Activated CD4-positive, alpha-beta T cell treated with anti-CD3 and anti-CD28 coated beads for 36 hours (primary cell): ENCODE results near the gene NLRP9. TPM values are rescaled to one million over a fixed set of nuclear protein-coding genes. Genes with fewer than 3 reads are reported as not detected.

Source experiments
- ATAC-seq: fragments of 200-7000 bp; cut with Tn5 transposase; one replicate; pipeline ENCODE4 v1.10.0; 2021; ENCODE audit warnings: mild to moderate bottlenecking, moderate library complexity
- CTCF ChIA-PET: fragments of 350-600 bp; sonication (Branson Sonifier 250); formaldehyde crosslinking; loops from one replicate; lab custom pipeline; 2021; ENCODE audit warnings: antibody characterized with exemption; lab: Charles Lee
- POLR2A ChIA-PET: fragments of 350-600 bp; sonication (Branson Sonifier 250); formaldehyde crosslinking; loops from one replicate; lab custom pipeline; 2021; ENCODE audit warnings: antibody characterized with exemption, inconsistent platforms; lab: Charles Lee
- DNase-seq: peaks from one replicate; pipeline ENCODE4 v3.0.0-alpha.2; 2020
- H3K27ac Mint-ChIP-seq: one replicate; pipeline ENCODE4 v1.8.0; 2021; ENCODE audit warnings: mixed read lengths
- H3K27me3 Mint-ChIP-seq: one replicate; pipeline ENCODE4 v1.8.0; 2021; ENCODE audit warnings: mixed read lengths
- H3K36me3 Mint-ChIP-seq: one replicate; pipeline ENCODE4 v1.8.0; 2021; ENCODE audit warnings: low read depth, mixed read lengths
- H3K4me1 Mint-ChIP-seq: one replicate; pipeline ENCODE4 v1.8.0; 2021; ENCODE audit warnings: mixed read lengths
- H3K4me3 Mint-ChIP-seq: one replicate; pipeline ENCODE4 v1.8.0; 2021; ENCODE audit warnings: mild to moderate bottlenecking, moderate library complexity, mixed read lengths
- H3K9me3 Mint-ChIP-seq: one replicate; pipeline ENCODE4 v1.8.0; 2021; ENCODE audit warnings: low read depth, mixed read lengths
- intact Hi-C, 2 experiments: fragments of 100-400 bp; cut with DNase I in 1 of 2; cut with micrococcal nuclease in 1 of 2; formaldehyde crosslinking; loops; one replicate each; pipeline versions ENCODE4 v1.14.2 to v1.15.1; 2022 to 2024; cut with DNase I, micrococcal nuclease
- total RNA-seq, 2 experiments: library from RNA; stranded (reverse); gene quantifications; one replicate each; pipeline ENCODE4 v1.2.3, GENCODE V29; 2021

Gene NLRP9
- total RNA-seq, 2 experiments from 2014 or later, result not detected

GRCh38 chr19:55668603-55669348, 69.4 kb downstream of the NLRP9 start:
- ChIA-PET POLR2A (interaction anchor here (2.5 kb wide), 1 partner anchor 12 kb away, joined by 8 read pairs; no protein-coding TSS in a partner anchor), CTCF (interaction anchor here (0.7 to 1.6 kb wide), 2 partner anchors 12 to 14 kb away, joined by 3 to 7 read pairs; no protein-coding TSS in a partner anchor)
- Mint-ChIP-seq H3K27me3 (no peaks in the 10 kb centered on the region), H3K36me3 (peaks cover 57% of the 10 kb centered on the region), H3K9me3 (no peaks in the 10 kb centered on the region), H3K4me1 (peaks cover 21% of the 10 kb centered on the region), H3K4me3 (no peak overlapping the region), H3K27ac (no peak overlapping the region)
- no peak for DNase-seq
- ATAC-seq, result no peak
- intact Hi-C loops, result no loop called here

- Mint-ChIP-seq H3K27ac (no peak overlapping the region), H3K4me3 (no peak overlapping the region), H3K4me1 (peaks cover 16% of the 10 kb centered on the region), H3K9me3 (no peaks in the 10 kb centered on the region), H3K27me3 (no peaks in the 10 kb centered on the region), H3K36me3 (peaks cover 60% of the 10 kb centered on the region)
- POLR2A ChIA-PET, result interaction anchor here (2.5 kb wide), 1 partner anchor 11 kb away, joined by 8 read pairs; no protein-coding TSS in a partner anchor
- DNase-seq (no peak), ATAC-seq (no peak)
- CTCF ChIA-PET, result interaction anchor here (0.7 to 1.6 kb wide), 2 partner anchors 11 to 14 kb away, joined by 3 to 7 read pairs; no protein-coding TSS in a partner anchor
- intact Hi-C loops, result no loop called here
These were observed 70.2 kb downstream of the NLRP9 start for GRCh38 chr19:55667958-55668357.

- intact Hi-C loops, result no loop called here
- POLR2A ChIA-PET, result interaction anchor here (0.8 to 2.5 kb wide), 2 partner anchors 10 to 11 kb away, joined by 5 to 8 read pairs; no protein-coding TSS in a partner anchor
- ATAC-seq, result no peak
- DNase-seq, result no peak
- Mint-ChIP-seq H3K27ac (no peak overlapping the region), H3K4me1 (peaks cover 20% of the 10 kb centered on the region), H3K9me3 (no peaks in the 10 kb centered on the region), H3K4me3 (no peak overlapping the region), H3K27me3 (no peaks in the 10 kb centered on the region), H3K36me3 (peaks cover 64% of the 10 kb centered on the region)
- CTCF ChIA-PET, result no interaction called here
These were observed 70.7 kb downstream of the NLRP9 start for GRCh38 chr19:55667511-55667910.

- Mint-ChIP-seq H3K4me3 (no peak overlapping the region), H3K36me3 (peaks cover 61% of the 10 kb centered on the region), H3K4me1 (peaks cover 19% of the 10 kb centered on the region), H3K27me3 (no peaks in the 10 kb centered on the region), H3K9me3 (no peaks in the 10 kb centered on the region), H3K27ac (no peak overlapping the region)
- DNase-seq (no peak), ATAC-seq (no peak)
- ChIA-PET CTCF (no interaction called here), POLR2A (interaction anchor here (0.8 kb wide), 1 partner anchor 10 kb away, joined by 5 read pairs; no protein-coding TSS in a partner anchor)
- intact Hi-C loops, result no loop called here
These were observed 71.2 kb downstream of the NLRP9 start for GRCh38 chr19:55667006-55667381.

- POLR2A ChIA-PET, result interaction anchor here (0.8 kb wide), 2 partner anchors 9 to 10 kb away, joined by 3 to 5 read pairs; no protein-coding TSS in a partner anchor
- intact Hi-C loops, result no loop called here
- no peak for ATAC-seq
These were observed 71.7 kb downstream of the NLRP9 start for GRCh38 chr19:55666343-55667005.

GRCh38 chr19:55663846-55664536, 74.2 kb downstream of the NLRP9 start:
- ChIA-PET CTCF (interaction anchor here (1.5 kb wide), 1 partner anchor 9 kb away, joined by 5 read pairs; the partner anchor contains the start of gene U2AF2), POLR2A (no interaction called here)
- peaks cover 57% of the 10 kb centered on the region for H3K36me3 Mint-ChIP-seq
- no peaks in the 10 kb centered on the region for H3K9me3 Mint-ChIP-seq
- peaks cover 17% of the 10 kb centered on the region for H3K4me1 Mint-ChIP-seq
- intact Hi-C loops, result no loop called here
- ATAC-seq, result no peak
- no peak overlapping the region for H3K4me3 Mint-ChIP-seq
- no peak for DNase-seq
- H3K27me3 Mint-ChIP-seq, result no peaks in the 10 kb centered on the region
- H3K27ac Mint-ChIP-seq, result peak overlapping the region; percentile 26

More at GRCh38 chr19:55666343-55667005, 71.7 kb downstream of the NLRP9 start:
- Mint-ChIP-seq H3K4me1 (peaks cover 20% of the 10 kb centered on the region), H3K27me3 (no peaks in the 10 kb centered on the region), H3K27ac (no peak overlapping the region), H3K9me3 (no peaks in the 10 kb centered on the region), H3K4me3 (no peak overlapping the region), H3K36me3 (peaks cover 65% of the 10 kb centered on the region)
- DNase-seq, result no peak
- CTCF ChIA-PET, result no interaction called here

GRCh38 chr19:55661826-55662225, 76.4 kb downstream of the NLRP9 start:
- DNase-seq (no peak), ATAC-seq (no peak)
- intact Hi-C loops, result no loop called here
- Mint-ChIP-seq H3K27ac (peak overlapping the region; percentile 21), H3K36me3 (peaks cover 59% of the 10 kb centered on the region), H3K27me3 (no peaks in the 10 kb centered on the region), H3K9me3 (no peaks in the 10 kb centered on the region), H3K4me1 (peaks cover 36% of the 10 kb centered on the region), H3K4me3 (no peak overlapping the region)
- POLR2A ChIA-PET, result no interaction called here
- CTCF ChIA-PET, result no interaction called here

- H3K9me3 Mint-ChIP-seq, result no peaks in the 10 kb centered on the region
- POLR2A ChIA-PET, result no interaction called here
- H3K36me3 Mint-ChIP-seq, result peaks cover 64% of the 10 kb centered on the region
- DNase-seq (no peak), ATAC-seq (no peak)
- CTCF ChIA-PET, result no interaction called here
- H3K27ac Mint-ChIP-seq, result no peak overlapping the region
- H3K27me3 Mint-ChIP-seq, result no peaks in the 10 kb centered on the region
- H3K4me3 Mint-ChIP-seq, result no peak overlapping the region
- intact Hi-C loops, result no loop called here
- H3K4me1 Mint-ChIP-seq, result peaks cover 36% of the 10 kb centered on the region
These were observed 77.2 kb downstream of the NLRP9 start for GRCh38 chr19:55660991-55661390.

GRCh38 chr19:55660404-55660803, 77.8 kb downstream of the NLRP9 start:
- Mint-ChIP-seq H3K4me1 (peaks cover 36% of the 10 kb centered on the region), H3K9me3 (no peaks in the 10 kb centered on the region), H3K36me3 (peaks cover 67% of the 10 kb centered on the region), H3K4me3 (no peak overlapping the region), H3K27me3 (no peaks in the 10 kb centered on the region), H3K27ac (no peak overlapping the region)
- intact Hi-C loops, result no loop called here
- ChIA-PET POLR2A (no interaction called here), CTCF (interaction anchor here (1.7 kb wide), 1 partner anchor 11 kb away, joined by 5 read pairs; no protein-coding TSS in a partner anchor)
- no peak for DNase-seq
- no peak for ATAC-seq

- Mint-ChIP-seq H3K4me3 (no peak overlapping the region), H3K36me3 (peaks cover 67% of the 10 kb centered on the region), H3K9me3 (no peaks in the 10 kb centered on the region), H3K27me3 (no peaks in the 10 kb centered on the region), H3K27ac (peak overlapping the region; percentile 47), H3K4me1 (peaks cover 36% of the 10 kb centered on the region)
- intact Hi-C loops, result loop anchor here in 1 of 2 experiments (10.0 kb wide), 1 partner anchor 1795 kb away; the partner anchor contains the start of gene MYADM
- CTCF ChIA-PET, result interaction anchor here (1.7 kb wide), 1 partner anchor 11 kb away, joined by 5 read pairs; no protein-coding TSS in a partner anchor
- POLR2A ChIA-PET, result no interaction called here
- ATAC-seq, result no peak
- DNase-seq, result no peak
These were observed 78.4 kb downstream of the NLRP9 start for GRCh38 chr19:55659822-55660221.
